Activated naive CD4-positive, alpha-beta T cell treated with anti-CD3 and anti-CD28 coated beads, Interleukin-2, amount 50 U/mL, for 16 hours (primary cell): ENCODE results near the gene RPL13.

ENCODE experiments used
- DNase-seq: peaks from one replicate; pipeline ENCODE4 v3.0.0-alpha.2; 2020

The RPL13 gene

GRCh38 chr16:89560378-89561141 lies at the start of gene RPL13:
TSS of gene RPL13 (plus strand) at chr16:89560682. CDS start at chr16:89560960, 278 bp downstream.
- DNase-seq = peak; percentile 93

- no peak for DNase-seq
Observed at GRCh38 chr16:89511374-89511773, 49.1 kb upstream of the RPL13 start.

GRCh38 chr16:89512453-89512852 lies 48.0 kb upstream of the RPL13 start:
- no peak for DNase-seq

GRCh38 chr16:89517128-89517527 lies 43.4 kb upstream of the RPL13 start:
- no peak for DNase-seq

- no peak for DNase-seq
Observed at GRCh38 chr16:89519881-89520280, 40.6 kb upstream of the RPL13 start.

- DNase-seq = no peak
Observed at GRCh38 chr16:89522287-89522686, 38.2 kb upstream of the RPL13 start.

GRCh38 chr16:89523680-89524344 lies 36.7 kb upstream of the RPL13 start:
- no peak for DNase-seq

GRCh38 chr16:89525146-89525913 lies 35.2 kb upstream of the RPL13 start:
- DNase-seq = no peak

- no peak for DNase-seq
Observed at GRCh38 chr16:89529097-89529496, 31.4 kb upstream of the RPL13 start.

GRCh38 chr16:89530401-89531381 lies 29.8 kb upstream of the RPL13 start:
- no peak for DNase-seq

- DNase-seq = no peak
Observed at GRCh38 chr16:89531821-89532526, 28.5 kb upstream of the RPL13 start.

- DNase-seq = no peak
Observed at GRCh38 chr16:89534252-89534756, 26.2 kb upstream of the RPL13 start.

- no peak for DNase-seq
Observed at GRCh38 chr16:89536371-89536770, 24.1 kb upstream of the RPL13 start.

GRCh38 chr16:89536886-89537548 lies 23.5 kb upstream of the RPL13 start:
- DNase-seq = no peak

- no peak for DNase-seq
Observed at GRCh38 chr16:89537549-89537925, 22.9 kb upstream of the RPL13 start.

GRCh38 chr16:89538286-89538685 lies 22.2 kb upstream of the RPL13 start:
- no peak for DNase-seq

GRCh38 chr16:89540557-89540956 lies 19.9 kb upstream of the RPL13 start:
- DNase-seq = no peak

- DNase-seq = no peak
Observed at GRCh38 chr16:89541792-89542191, 18.7 kb upstream of the RPL13 start.

- no peak for DNase-seq
Observed at GRCh38 chr16:89544113-89544512, 16.4 kb upstream of the RPL13 start.

- DNase-seq = no peak
Observed at GRCh38 chr16:89544713-89545043, 15.8 kb upstream of the RPL13 start.
